Stimulated activated CD4-positive, alpha-beta T cell treated with anti-CD3 and anti-CD28 coated beads, Interleukin-12 subunit alpha, Interleukin-12 subunit beta, amount 100 ng/mL, for 4 hours (primary cell): ENCODE results near the gene LZTFL1.

Experiments used
- DNase-seq: peaks from one replicate; pipeline ENCODE4 v3.0.0-alpha.2; 2020

Gene LZTFL1

DNA sequence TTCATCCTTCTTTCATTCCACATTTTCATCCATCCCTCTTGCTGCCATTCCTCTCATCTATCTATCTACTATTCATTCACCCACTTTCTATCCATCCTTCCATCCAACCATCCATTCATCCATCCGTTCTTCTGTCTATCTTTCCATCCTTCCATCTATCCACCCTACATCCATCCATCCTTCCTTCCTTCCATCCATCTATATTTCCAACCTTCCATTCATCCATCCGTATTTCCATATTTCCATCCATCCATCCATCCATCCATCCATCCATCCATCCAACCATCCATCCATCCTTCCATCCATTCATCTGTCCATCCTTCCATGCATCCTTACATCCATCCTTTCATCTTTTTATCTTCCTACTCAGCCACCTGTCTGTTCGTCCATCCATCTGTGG is 59.5 kb downstream of the LZTFL1 start:
- DNase-seq, result no peak

DNA sequence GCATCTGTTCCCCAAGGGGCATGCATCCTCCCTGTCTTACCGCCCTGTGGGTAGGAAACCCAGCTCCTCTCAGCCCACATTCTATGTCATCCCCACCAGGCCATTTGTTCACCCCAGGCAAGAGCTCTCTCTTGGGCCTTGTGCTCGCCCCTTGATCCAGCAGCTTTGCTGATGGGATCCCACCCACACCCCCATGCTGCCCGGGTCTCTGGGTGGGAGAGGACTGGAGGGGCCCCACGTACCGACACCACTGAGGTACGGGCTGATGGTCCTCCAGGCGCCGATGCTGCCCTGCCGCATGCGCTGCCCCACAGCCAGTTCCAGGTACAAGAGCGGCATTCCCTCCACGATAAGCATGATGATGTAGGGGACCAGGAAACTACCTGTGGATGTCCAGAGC is 60.1 kb downstream of the LZTFL1 start:
- no peak for DNase-seq

DNA sequence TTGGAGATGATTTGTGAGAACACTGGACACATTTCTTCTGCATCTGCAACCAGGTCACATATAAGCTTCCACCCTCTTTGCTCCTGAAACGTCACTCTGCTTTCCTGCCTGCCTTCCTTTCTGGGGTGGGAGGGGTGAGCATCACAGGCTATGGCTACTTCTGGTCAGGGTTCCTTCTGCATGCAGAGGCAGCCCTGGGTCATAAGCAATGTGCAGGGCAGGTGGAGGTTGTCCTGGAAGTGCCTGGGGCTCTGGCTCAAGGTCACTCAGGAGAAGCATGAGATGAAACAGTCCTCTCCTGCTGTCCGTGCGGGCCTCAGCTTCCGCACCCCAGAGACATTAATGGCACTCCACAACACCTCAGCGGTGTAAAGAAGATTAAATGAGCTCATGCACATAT is 60.6 kb downstream of the LZTFL1 start:
- no peak for DNase-seq

DNA sequence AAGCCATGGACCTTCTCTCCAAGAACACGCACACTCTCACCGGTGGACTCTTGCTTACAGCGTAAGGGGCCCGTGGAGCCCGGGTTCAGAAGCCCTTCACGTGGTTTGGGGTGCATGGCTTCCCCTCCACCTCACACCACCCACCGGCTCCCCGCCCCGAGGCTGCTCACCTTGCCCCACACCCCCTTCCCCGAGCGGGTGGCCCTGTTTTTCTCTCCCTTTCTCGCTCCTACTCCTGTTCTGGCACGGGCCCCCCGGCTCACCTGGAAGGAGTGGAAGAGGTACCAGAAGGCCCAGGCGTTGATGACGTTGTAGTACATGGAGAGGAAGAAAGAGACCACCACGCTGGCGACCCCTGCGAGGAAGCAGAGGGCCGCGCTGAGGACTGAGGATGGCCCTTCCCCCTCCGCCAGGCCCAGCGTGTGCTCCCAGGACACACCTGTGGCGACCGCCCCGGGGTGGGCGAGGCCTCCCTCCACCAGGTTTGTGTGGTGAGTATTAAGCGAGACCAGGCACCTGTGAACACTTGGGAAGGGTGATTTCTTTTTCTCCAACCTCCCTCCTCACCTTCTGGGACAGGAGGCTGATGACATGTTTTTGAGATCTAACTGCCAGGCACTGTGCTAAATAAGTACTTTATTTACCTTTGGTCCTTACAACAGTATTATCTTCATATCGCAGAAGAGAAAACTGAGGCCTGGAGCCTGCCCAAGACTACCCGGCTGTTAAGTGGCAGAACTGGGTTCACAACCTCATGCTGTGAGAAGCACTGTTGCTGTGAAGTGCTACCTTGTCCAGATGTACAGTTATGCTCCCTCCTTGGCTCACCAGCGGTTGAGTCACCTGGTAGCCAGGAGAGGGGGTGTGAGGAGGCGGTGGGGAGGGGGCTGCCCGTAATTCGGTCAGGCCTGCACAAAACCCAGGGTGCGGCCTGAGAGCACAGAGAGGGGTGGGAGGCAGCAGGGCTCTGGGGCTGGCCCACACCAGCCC is 61.9 kb downstream of the LZTFL1 start:
- DNase-seq, result no peak

DNA sequence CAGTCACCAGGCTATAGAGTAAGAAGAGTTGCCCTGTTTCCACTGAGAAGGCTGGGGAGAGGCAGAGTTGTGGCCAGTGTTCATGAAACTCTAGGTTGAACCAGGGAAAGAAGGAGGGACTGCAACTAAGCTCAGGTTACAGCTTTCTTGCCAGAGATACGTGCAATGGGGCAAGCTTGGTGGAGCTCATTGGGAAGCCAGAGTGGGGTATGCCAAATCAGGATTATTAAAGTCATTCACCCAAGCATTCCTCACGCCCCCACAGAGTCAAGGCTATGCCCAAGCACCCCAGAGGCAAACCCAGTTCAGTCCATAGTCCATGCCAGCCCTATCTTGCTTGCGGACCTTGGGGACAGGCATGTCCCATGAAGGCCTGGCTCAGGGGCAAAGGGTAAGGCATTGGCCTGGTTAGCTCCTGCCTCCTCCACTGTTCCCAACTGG is 63.1 kb downstream of the LZTFL1 start:
- DNase-seq, result no peak

DNA sequence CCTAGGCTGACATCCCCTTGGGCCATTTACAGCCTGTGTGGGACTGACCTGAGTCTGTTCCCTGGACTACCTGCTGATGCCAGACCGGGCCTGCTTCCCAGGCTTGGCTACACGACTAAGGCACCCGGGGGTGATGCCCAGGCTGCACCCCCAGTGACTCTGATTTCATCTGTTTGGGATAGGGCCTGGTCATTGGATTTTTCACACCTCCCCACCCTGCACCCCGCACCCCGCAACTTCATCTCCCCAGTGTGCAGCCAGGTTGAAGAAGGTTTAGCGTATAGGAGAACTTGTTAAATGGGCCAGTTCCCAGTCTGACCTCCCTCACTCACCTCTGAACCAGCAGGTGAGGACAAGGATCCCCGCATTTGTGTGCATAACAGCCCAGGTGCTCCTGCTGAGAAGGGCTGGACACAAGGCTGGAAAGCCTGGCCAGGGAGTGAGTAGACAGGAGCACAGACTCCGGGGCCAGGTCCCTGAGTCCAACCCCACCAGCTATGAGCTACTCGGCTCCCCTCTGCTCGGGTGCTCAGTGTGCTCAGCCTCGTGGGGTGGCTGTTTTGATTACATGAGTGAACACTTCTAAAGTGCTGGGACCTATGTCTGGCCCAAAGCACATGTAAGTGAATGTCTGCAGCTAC is 64.1 kb downstream of the LZTFL1 start:
- DNase-seq, result no peak

DNA sequence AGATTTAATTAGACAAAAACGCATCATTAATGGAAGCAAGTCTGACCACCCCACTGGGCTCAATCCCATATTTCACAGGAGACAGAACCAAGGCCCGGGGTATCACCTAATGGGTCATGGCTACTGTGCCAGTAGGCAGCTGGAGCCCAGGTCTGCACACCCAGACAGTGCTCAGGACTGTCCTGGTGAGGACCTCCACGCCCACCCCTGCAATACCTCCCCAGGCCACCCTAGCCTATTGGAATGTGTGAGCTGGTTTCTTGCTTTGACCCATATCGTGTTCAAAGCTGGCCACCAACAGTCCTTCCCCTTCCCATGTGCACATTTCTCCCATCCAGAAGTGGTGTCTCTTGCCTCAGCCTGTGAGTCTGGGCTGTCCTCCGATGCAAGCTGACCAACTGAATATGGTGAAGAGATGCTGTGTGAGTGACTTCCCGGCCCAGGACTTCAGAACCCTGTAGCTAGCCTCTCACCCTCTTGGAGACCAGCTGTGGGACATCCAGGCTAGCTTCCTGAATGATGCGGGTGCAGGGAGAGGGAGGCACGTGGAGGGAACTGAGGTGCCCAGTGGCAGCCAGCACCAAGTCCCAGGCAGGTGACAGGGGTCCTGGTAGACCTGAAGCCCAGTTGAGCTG is 64.7 kb downstream of the LZTFL1 start:
- DNase-seq, result no peak

DNA sequence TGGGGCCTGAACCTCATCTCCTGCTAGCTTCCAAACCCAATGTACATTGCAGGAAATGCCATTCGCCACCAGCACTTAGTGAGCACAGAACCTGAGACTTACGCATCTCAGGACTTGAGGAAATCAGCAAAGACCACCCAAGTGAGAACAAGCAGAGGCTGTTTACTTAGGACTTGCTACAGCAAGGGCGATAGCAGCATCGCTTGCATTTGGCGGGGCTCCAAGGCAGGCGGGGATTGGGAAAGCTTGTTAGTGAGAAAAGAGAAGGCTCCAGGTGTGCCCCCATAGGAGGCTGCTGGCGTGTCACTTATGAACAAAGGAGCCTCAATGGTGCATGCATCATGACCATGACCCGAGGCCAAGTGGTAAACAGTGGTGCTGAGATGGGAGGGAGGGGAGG is 65.3 kb downstream of the LZTFL1 start:
- no peak for DNase-seq

DNA sequence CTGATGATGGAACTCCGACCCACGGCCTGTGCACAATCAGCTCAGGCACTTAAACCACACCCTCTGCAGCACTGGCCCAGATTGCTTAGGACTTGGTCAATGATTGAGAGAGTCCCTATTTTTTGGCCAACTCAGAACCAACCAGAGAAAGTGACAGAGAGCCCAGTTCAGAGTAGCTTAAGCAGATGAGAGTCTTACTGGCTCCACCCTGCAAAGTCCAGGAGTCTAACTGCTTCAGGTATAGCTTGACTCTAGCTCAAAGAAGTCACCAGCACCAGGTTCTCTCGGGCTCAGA is 65.7 kb downstream of the LZTFL1 start:
- DNase-seq, result no peak

DNA sequence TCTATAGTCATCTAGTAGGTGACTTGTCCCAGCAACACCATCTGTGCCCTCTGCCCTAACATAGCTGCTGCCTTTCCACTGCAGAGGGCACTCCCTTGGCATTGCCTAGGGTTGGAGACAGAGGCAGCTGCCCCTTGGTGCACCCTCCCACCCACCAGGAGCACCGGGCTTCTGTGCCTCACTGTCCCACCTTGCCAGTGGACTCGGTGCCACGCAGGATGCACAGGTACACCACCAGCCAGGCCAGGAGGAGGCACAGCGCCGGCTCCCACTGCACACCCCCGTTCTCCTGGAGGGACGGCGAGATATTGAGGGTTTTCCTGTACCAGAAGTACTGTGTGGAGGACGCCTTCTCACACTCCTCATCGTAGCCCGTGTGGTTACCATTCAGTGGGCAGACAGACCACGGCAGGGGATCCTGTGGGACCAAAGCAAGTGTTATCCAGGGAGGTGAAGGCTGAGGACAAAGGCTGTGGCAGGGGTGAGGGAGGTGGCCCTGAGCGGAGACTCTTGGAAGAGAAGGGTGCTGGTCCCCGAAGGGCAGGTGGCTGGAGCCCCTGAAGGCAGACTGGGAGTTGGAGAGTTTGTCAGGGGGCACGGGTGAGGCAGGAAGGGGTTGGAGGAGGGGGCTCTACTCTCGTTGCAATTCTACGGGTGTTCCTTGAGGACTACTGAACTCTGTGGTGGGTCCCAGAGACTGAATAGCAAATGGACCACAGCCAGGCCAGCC is 66.2 kb downstream of the LZTFL1 start:
- no peak for DNase-seq

DNA sequence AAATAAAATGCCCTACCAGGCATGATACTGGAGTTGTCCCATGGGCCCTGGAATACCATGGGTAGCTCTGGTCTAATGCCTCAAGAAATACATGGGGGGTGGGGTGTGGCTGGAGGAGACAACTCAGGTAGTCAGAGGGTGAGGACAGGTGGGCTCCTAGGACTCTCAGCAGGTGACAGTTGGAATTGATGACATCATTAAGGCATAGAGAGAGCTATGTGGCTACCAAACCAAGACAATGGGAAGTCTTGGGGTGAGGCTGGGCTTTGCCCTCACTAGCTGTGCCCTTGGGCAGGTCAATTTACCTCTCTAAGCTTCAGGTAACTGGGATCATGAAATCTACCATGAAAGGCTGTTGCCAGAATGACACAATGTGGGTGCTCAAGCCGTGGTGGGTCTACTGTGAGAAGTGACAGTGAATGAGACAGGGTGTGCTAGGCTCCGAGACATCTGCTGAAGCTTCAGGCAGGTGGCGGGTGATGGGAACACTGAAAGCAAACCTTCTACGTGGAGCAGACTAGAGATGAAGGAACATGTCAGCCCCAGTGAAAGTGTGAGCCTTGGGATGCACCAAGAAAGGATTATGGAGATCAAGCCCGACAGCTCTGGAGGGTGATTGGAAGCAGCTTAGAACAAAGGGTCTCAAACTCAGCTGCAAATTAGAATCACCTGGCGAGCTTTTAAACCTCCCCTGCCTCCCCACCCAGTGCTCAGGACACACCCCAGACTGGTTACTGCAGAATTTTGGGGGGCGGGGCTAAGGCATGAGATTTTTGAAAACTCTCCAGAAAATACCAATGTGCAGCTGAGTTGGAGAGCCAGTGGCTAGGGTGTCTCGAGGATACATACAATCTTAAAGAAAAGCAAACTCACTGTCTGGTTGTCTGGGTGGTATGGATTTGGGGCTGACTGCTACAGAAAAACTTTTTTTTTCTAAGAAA is 67.1 kb downstream of the LZTFL1 start:
- DNase-seq, result no peak

DNA sequence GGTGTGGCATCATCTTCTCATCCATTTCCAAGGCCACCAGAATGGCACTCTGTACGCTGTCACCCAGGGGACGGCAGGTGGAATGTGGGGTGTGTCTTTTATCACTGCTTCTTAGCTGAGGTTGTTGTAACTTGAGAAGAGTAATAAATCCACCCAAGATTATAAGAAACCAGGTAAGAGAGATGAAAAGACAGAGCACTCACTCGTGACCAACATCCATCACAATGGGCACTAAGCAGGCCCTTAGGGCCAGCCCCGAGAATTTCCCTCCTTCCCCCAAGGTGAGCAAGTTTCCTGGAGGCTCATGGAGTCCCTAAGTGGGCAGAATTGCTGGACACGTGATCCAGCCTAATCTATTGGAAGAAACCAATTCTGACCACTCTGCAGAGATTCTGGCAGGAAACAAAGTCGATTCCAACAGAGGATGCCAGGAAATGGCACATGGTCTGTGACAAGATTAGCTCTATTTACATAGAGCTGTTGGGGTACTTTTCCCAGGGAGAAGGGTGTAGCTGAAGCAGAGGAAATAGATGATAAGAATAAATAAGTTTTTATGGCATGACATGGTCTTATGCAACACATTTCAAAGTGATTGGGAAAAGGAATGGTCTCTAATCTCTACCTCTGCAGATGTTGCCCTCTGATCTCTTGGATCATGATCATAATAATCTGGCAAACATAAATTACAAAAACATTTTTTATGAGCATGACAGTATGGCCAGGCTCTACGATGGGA is 68.0 kb downstream of the LZTFL1 start:
- no peak for DNase-seq
